SK-N-SH (cell line): Measurements from ENCODE around the gene AKT1. TPM values are rescaled to one million over a fixed set of nuclear protein-coding genes. Genes with fewer than 3 reads are reported as not detected.
A peak's percentile ranks its signal among the peaks of the same experiment; 100 is the strongest.

ENCODE experiments used
- CTCF ChIA-PET: fragments of 300-600, 350-600 bp; formaldehyde crosslinking; extraction: SDS; loops from one replicate; lab custom pipeline; 2021; lab: Yijun Ruan, JAX
- POLR2A ChIA-PET: fragments of 350-600 bp; sonication (Branson Sonifier 250); formaldehyde crosslinking; extraction: SDS; loops from one replicate; lab custom pipeline; 2020; ENCODE audit warnings: antibody characterized with exemption, inconsistent platforms; lab: Yijun Ruan, JAX
- DNase-seq: peaks from one replicate; pipeline ENCODE4 v3.0.0; 2012
- H2AFZ ChIP-seq: fragments of 200-600 bp; sonication (generic); 2 replicates; pipeline ENCODE4 v1.8.1; 2016; ENCODE audit warnings: antibody characterized with exemption, mild to moderate bottlenecking, low read depth
- H3F3A ChIP-seq: fragments of 200-600 bp; sonication (generic); replicated peaks from 2 replicates; pipeline ENCODE3; 2016; ENCODE audit warnings: antibody characterized with exemption, mild to moderate bottlenecking; ENCODE audit not compliant: insufficient read depth
- H3K27ac ChIP-seq, 2 experiments: fragments of 200-500 bp in 1 of 2; fragments of 200-600 bp in 1 of 2; sonication (Bioruptor generic) in 1 of 2; sonication (generic), shearing (Covaris generic) in 1 of 2; 2 replicates each; pipeline versions ENCODE4 v1.5.1 to v1.6.1; 2014 to 2016; ENCODE audit warnings: low read depth in 2 of 2, inconsistent platforms in 1 of 2, low read length in 1 of 2, mild to moderate bottlenecking in 1 of 2, mixed read lengths in 1 of 2
- H3K27me3 ChIP-seq: fragments of 200-600 bp; sonication (generic), shearing (Covaris generic); 2 replicates; pipeline ENCODE4 v1.6.1; 2016; ENCODE audit warnings: mixed run types; ENCODE audit not compliant: insufficient read depth
- H3K36me3 ChIP-seq, 2 experiments: fragments of 200-500 bp in 1 of 2; fragments of 200-600 bp in 1 of 2; sonication (Bioruptor generic) in 1 of 2; sonication (generic) in 1 of 2; replicated peaks in 1 of 2; 2 replicates each; pipeline versions ENCODE3 to v1.5.1; 2014 to 2016; ENCODE audit warnings: low read length in 1 of 2, mild to moderate bottlenecking in 1 of 2; ENCODE audit not compliant: insufficient read depth in 2 of 2, control insufficient read depth in 1 of 2
- H3K4me1 ChIP-seq, 2 experiments: fragments of 200-500 bp in 1 of 2; fragments of 200-600 bp in 1 of 2; sonication (Bioruptor generic) in 1 of 2; sonication (generic), shearing (Covaris generic) in 1 of 2; 2 replicates each; pipeline versions ENCODE4 v1.5.1 to v1.6.1; 2014 to 2016; ENCODE audit warnings: low read depth in 1 of 2, low read length in 1 of 2, mixed run types in 1 of 2; ENCODE audit not compliant: insufficient read depth in 2 of 2, control insufficient read depth in 1 of 2
- H3K4me2 ChIP-seq: fragments of 200-600 bp; sonication (generic), shearing (Covaris generic); 2 replicates; pipeline ENCODE4 v1.6.1; 2017; ENCODE audit warnings: mixed run types
- H3K4me3 ChIP-seq, 2 experiments: fragments of 200-500 bp in 1 of 2; fragments of 200-600 bp in 1 of 2; sonication (Bioruptor generic) in 1 of 2; sonication (generic), shearing (Covaris generic) in 1 of 2; 2 replicates each; pipeline versions ENCODE4 v1.5.1 to v1.8.1; 2014 to 2016; ENCODE audit warnings: low read depth in 2 of 2, inconsistent platforms in 1 of 2, low read length in 1 of 2, mild to moderate bottlenecking in 1 of 2, mixed read lengths in 1 of 2, moderate library complexity in 1 of 2
- H3K79me2 ChIP-seq: fragments of 200-600 bp; sonication (generic); 2 replicates; pipeline ENCODE4 v1.8.1; 2017; ENCODE audit warnings: mild to moderate bottlenecking; ENCODE audit not compliant: insufficient read depth
- H3K9ac ChIP-seq: fragments of 200-600 bp; sonication (generic); 2 replicates; pipeline ENCODE4 v1.6.1; 2017; ENCODE audit warnings: mixed run types
- H3K9me2 ChIP-seq: fragments of 200-600 bp; sonication (generic); 2 replicates; pipeline ENCODE4 v1.6.1; 2017; ENCODE audit warnings: mixed run types
- H3K9me3 ChIP-seq: fragments of 200-600 bp; sonication (generic); 2 replicates; pipeline ENCODE4 v1.6.1; 2017; ENCODE audit warnings: mixed run types, mild to moderate bottlenecking, moderate library complexity
- H4K20me1 ChIP-seq: fragments of 200-600 bp; sonication (generic); 2 replicates; pipeline ENCODE4 v1.6.1; 2017; ENCODE audit warnings: mild to moderate bottlenecking, mixed run types; ENCODE audit not compliant: insufficient read depth
- CHD2 ChIP-seq: fragments of 150-350 bp; IDR thresholded peaks from 2 replicates; pipeline ENCODE4 v1.6.1; 2018; ENCODE audit warnings: low read length; ENCODE audit not compliant: partially characterized antibody
- ELF1 ChIP-seq: IDR thresholded peaks from 2 replicates; pipeline ENCODE4 v1.4.0; 2012
- EP300 ChIP-seq, 2 experiments: IDR thresholded peaks; 2 replicates each; pipeline versions ENCODE4 v1.4.0 to v1.6.1; 2012; ENCODE audit warnings: borderline replicate concordance in 1 of 2, low read depth in 1 of 2, low read length in 1 of 2
- FOSL2 ChIP-seq: IDR thresholded peaks from 2 replicates; pipeline ENCODE4 v1.4.0; 2012; ENCODE audit warnings: low read depth, mild to moderate bottlenecking, moderate library complexity, borderline replicate concordance
- GABPA ChIP-seq: IDR thresholded peaks from 2 replicates; pipeline ENCODE4 v1.4.0; 2012; ENCODE audit warnings: low read depth, mild to moderate bottlenecking
- JUND ChIP-seq: IDR thresholded peaks from 2 replicates; pipeline ENCODE4 v1.4.0; 2012
- MXI1 ChIP-seq: IDR thresholded peaks from 2 replicates; pipeline ENCODE4 v1.6.1; 2012; ENCODE audit warnings: mild to moderate bottlenecking, low read depth, low read length, improper control_type of control experiment
- RFX5 ChIP-seq: IDR thresholded peaks from 2 replicates; pipeline ENCODE4 v1.6.1; 2012; ENCODE audit warnings: mild to moderate bottlenecking, improper control_type of control experiment, low read length
- RXRA ChIP-seq: IDR thresholded peaks from 2 replicates; pipeline ENCODE4 v1.4.0; 2012; ENCODE audit warnings: low read depth, mild to moderate bottlenecking, borderline replicate concordance
- TCF12 ChIP-seq: IDR thresholded peaks from 2 replicates; pipeline ENCODE4 v1.4.0; 2012
- WGBS: methylation state at CpG from one replicate; pipeline ENCODE4 v1.1.6; 2017; ENCODE audit warnings: low lambda C conversion rate; 5-methylcytosine and 5-hydroxymethylcytosine counted together
- polyA plus RNA-seq, 3 experiments: library from polyadenylated mRNA; depleted of rRNA; stranded (reverse); fragments of >200 nt; gene quantifications; 2 replicates each; pipeline ENCODE4 v1.2.3, GENCODE V29; 2012
- TF ChIP-seq, protein P1 (sequence below): IDR thresholded peaks from 2 replicates; pipeline ENCODE4; 2012
- TF ChIP-seq, protein P2 (sequence below): IDR thresholded peaks from 2 replicates; pipeline ENCODE4 v1.4.0; 2012; ENCODE audit warnings: low read depth
- TF ChIP-seq, protein P3 (sequence below): IDR thresholded peaks from 2 replicates; pipeline ENCODE4 v1.6.1; 2012; ENCODE audit warnings: mild to moderate bottlenecking, low read depth, low read length, moderate library complexity

Gene AKT1
- polyA plus RNA-seq, 1 of the 3 experiments (the other 2 are of a cell fraction): 198 TPM

DNA sequence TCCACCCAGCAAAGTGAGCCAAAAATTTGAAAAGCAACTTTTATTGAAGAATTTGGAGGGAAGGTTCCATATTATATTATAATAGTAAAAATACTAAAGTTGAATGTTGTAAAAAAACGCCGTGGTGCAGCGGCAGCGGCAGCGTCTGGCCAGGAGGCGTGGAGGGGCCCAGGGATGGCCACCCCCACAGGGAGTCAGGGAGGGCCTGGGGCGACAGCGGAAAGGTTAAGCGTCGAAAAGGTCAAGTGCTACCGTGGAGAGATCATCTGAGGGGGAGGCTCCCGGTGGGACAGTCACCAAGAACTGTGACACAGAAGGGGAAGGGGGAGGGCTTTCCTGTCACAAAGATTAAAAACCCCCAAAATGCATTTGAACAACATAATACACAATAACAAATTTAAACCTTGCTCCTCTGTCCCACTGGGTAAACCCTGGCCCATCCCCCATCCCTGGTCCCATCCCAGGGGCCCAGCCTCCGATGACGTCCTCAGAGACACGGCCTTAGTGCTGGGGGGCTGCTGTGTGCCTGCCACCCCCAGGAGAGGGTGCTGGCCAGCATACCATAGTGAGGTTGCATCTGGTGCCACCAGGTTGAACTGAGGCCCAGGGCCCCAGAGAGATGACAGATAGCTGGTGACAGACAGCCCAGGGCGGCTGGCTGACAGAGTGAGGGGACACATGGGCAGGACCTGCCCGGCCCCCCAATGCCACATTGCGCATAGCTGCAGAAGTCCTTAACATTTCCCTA, 26.1 kb downstream of the AKT1 start:
- Histone ChIP-seq H3K9me2 (no peaks in the 10 kb centered on the region), H3F3A (peaks cover 32% of the 10 kb centered on the region), H3K27me3 (no peaks in the 10 kb centered on the region), H3K9me3 (no peaks in the 10 kb centered on the region), H3K36me3 (peaks cover 8 to 34% of the 10 kb centered on the region in 2 experiments), H3K9ac (no peak overlapping the region), H2AFZ (no peak overlapping the region), H3K4me1 (peaks cover 0 to 7% of the 10 kb centered on the region in 2 experiments; a peak in 1 of 4 replicates), H3K4me2 (no peak overlapping the region), H3K79me2 (no peaks in the 10 kb centered on the region), H4K20me1 (no peaks in the 10 kb centered on the region), H3K4me3 (no peak overlapping the region), H3K27ac (no peak overlapping the region; a peak in 1 of 4 replicates)
- CTCF ChIA-PET: interaction anchor here (0.9 to 6.5 kb wide), 26 partner anchors 8 to 249 kb away, joined by 3 to 85 read pairs (median 8); partner anchors contain the start of genes AKT1, CEP170B, SIVA1 and ZBTB42
- no peak for TF ChIP-seq JUND
- TF ChIP-seq TCF12: no peak
- TF ChIP-seq EP300 (IDR thresholded peaks at IDR 0.05; ENCODE audit: borderline replicate concordance in 1 of 2, low read depth in 1 of 2, low read length in 1 of 2): no peak
- no peak for TF ChIP-seq MXI1
- TF ChIP-seq GABPA: no peak
- no peak for TF ChIP-seq RXRA
- no peak for TF ChIP-seq CHD2
- TF ChIP-seq, protein P1, sequence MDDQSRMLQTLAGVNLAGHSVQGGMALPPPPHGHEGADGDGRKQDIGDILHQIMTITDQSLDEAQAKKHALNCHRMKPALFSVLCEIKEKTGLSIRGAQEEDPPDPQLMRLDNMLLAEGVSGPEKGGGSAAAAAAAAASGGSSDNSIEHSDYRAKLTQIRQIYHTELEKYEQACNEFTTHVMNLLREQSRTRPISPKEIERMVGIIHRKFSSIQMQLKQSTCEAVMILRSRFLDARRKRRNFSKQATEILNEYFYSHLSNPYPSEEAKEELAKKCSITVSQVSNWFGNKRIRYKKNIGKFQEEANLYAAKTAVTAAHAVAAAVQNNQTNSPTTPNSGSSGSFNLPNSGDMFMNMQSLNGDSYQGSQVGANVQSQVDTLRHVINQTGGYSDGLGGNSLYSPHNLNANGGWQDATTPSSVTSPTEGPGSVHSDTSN: no peak
- TF ChIP-seq, protein P2, sequence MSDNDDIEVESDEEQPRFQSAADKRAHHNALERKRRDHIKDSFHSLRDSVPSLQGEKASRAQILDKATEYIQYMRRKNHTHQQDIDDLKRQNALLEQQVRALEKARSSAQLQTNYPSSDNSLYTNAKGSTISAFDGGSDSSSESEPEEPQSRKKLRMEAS: no peak
- TF ChIP-seq, protein P3, sequence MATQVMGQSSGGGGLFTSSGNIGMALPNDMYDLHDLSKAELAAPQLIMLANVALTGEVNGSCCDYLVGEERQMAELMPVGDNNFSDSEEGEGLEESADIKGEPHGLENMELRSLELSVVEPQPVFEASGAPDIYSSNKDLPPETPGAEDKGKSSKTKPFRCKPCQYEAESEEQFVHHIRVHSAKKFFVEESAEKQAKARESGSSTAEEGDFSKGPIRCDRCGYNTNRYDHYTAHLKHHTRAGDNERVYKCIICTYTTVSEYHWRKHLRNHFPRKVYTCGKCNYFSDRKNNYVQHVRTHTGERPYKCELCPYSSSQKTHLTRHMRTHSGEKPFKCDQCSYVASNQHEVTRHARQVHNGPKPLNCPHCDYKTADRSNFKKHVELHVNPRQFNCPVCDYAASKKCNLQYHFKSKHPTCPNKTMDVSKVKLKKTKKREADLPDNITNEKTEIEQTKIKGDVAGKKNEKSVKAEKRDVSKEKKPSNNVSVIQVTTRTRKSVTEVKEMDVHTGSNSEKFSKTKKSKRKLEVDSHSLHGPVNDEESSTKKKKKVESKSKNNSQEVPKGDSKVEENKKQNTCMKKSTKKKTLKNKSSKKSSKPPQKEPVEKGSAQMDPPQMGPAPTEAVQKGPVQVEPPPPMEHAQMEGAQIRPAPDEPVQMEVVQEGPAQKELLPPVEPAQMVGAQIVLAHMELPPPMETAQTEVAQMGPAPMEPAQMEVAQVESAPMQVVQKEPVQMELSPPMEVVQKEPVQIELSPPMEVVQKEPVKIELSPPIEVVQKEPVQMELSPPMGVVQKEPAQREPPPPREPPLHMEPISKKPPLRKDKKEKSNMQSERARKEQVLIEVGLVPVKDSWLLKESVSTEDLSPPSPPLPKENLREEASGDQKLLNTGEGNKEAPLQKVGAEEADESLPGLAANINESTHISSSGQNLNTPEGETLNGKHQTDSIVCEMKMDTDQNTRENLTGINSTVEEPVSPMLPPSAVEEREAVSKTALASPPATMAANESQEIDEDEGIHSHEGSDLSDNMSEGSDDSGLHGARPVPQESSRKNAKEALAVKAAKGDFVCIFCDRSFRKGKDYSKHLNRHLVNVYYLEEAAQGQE: no peak
- TF ChIP-seq FOSL2: no peak
- TF ChIP-seq ELF1: no peak
- no peak for TF ChIP-seq RFX5
- peak; percentile 31 for DNase-seq
- WGBS: 88% methylated on average over 18 of the region's 18 CpGs
- POLR2A ChIA-PET: interaction anchor here (0.7 to 1.1 kb wide), 4 partner anchors 17 to 216 kb away, joined by 3 to 5 read pairs (median 3); partner anchors contain the start of genes CLBA1 and SIVA1
